T-helper 1 cell treated with Interleukin-12 subunit alpha and Interleukin-12 subunit beta and Interleukin-4 antibody, amounts not matched to agents 30 ng/mL and 1 ng/mL, for 36 hours (primary cell): ENCODE measurements around the gene CTNNA2. TPM values are rescaled to one million over a fixed set of nuclear protein-coding genes. Genes with fewer than 3 reads are reported as not detected.

Experiments used
- intact Hi-C: fragments of 100-400 bp; cut with micrococcal nuclease; formaldehyde crosslinking; loops from one replicate; pipeline ENCODE4 v1.15.1; 2024
- total RNA-seq: library from RNA; stranded (reverse); gene quantifications from 2 replicates; pipeline ENCODE4 v1.2.3, GENCODE V29; 2022

Gene CTNNA2
- total RNA-seq, 1 donor from 2014 or later = not detected

GRCh38 chr2:79975791-79976565 is 463.1 kb downstream of the CTNNA2 start:
- intact Hi-C loops = no loop called here

DNA sequence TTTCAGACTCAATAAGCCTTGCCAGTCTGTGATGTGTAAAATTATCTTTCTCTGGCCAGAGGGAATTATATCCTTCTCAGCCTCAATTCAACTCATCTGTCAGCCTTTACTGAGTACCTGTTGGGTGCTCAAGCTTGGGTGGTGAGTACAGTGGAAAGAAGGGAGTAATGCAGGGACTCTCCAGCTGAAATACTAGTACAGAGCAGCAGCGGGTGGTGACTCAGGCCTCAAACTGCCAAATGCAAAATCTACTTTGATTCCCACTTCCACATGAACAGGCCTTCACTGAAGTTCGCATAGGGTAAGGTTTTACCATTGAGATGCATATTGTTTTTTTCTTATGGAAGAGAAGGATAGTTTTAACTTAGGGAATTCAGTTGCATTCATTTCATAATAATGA is 464.9 kb downstream of the CTNNA2 start:
- intact Hi-C loops = no loop called here

GRCh38 chr2:79980116-79980515 is 467.3 kb downstream of the CTNNA2 start:
- intact Hi-C loops = no loop called here

DNA sequence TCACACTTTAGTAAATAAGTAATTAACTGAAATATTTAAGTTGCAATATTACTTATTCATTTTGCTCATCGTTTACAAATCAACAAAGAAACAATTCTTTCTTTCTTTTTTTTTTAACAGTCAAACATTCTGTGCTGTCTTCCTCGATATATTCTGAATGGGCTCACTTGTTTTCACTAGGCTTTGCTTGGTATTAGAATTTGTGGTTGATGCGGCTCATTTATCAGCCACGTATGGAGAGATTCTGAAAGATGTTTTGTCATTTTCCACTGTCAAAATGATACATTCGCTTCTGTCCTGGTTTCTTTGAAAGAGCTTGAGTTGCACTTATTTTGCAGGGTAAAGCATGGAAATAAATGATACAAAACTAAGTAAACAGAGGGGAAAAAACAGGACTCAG is 468.0 kb downstream of the CTNNA2 start:
- intact Hi-C loops = no loop called here

DNA sequence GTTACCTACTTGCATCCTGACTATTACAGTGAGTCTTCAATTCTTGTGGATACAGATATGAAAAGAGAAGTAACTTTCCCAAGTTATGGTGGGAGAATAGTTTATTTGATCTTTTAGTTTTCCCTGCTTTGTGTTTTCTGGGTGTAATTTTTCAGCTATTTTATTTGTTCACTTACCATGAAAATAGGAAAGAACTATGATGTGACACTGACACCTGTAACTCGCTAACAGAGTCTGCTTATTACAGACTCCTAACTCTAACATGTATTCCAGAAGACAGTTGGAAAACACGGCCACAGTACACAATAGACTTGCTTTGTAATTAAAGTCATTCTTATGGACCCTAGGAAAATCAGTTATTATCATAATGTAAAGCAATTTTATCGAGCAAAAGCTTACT is 468.5 kb downstream of the CTNNA2 start:
- intact Hi-C loops = no loop called here

- intact Hi-C loops = no loop called here
Measured at GRCh38 chr2:79982445-79982844, 469.6 kb downstream of the CTNNA2 start.

DNA sequence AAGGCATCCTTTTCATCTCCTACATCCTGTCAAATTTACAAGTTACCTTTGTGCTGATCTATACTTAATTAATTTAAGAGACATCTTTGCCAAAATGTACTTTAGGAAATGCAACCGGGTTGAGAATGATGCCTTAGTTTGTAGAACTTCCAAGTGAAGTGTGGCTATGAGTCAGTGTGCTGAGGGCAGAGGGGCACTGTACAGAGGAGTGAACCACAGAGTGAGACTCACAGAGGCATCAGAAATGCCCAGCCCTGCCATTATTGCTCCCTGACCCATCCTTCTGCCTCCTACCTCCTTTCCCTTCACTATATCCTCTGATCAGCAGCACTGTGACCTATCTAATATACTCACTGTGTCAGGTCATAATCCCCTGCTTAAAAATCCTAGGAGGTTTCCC is 471.6 kb downstream of the CTNNA2 start:
- intact Hi-C loops = no loop called here

- intact Hi-C loops = no loop called here
Measured at GRCh38 chr2:79985145-79985544, 472.3 kb downstream of the CTNNA2 start.

DNA sequence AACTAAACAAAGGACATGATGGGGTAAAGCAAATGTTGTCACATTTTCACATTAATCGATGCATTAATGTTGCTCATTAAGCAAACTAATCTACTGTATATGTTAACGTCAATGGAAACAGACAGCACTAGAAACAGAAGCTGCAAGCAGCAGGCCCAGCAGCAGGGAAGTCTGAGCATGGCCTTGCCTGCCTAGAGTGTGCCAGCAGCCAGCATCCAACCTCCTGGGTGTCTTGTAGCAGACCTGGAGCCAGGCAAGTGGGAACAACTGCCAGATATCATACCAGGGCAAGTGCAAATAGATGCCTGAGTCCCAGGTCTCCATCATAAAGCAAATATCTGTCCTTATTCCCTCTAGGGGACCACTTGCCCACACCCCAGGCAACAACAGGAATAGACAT is 472.7 kb downstream of the CTNNA2 start:
- intact Hi-C loops = no loop called here

DNA sequence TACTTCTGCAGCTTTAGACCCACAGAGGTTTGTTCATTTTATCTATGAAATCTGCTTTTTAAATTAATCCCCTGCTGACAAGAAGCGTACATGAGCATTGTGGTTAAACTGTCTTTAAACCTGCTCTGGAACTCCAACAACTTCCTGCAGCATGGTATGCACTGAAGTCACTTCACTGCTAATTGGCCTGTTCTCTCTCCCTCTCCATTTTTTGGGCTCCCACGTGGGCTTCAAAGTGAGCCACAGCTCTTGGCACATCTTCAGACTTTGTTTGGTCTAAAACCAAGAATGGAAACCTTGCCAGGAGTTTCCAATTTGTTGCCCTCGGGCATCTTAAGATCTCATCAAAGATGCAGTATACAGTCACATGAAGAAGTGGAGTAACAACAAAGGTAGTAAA is 480.3 kb downstream of the CTNNA2 start:
- intact Hi-C loops = no loop called here

DNA sequence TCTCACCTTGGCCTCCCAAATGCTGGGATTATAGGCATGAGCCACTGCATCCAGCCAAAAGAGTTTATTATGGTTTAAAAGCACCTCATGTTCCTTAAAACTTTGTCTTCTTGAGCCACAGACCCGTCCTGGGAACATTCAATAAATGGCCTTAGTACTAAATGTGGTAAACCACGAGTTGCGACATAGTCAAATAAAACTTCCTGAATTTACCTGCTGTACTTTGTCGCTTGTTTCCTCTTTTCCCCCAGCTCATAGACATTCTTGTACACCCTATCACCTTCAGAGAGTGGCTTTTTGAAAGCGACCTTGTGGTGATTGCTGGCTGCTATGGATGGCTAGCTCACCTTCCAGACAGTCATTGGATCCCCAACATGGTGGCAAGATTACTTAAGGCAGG is 481.3 kb downstream of the CTNNA2 start:
- intact Hi-C loops = no loop called here

- intact Hi-C loops = no loop called here
Measured at GRCh38 chr2:79994965-79995364, 482.1 kb downstream of the CTNNA2 start.

- intact Hi-C loops = no loop called here
Measured at GRCh38 chr2:79996709-79997108, 483.9 kb downstream of the CTNNA2 start.

DNA sequence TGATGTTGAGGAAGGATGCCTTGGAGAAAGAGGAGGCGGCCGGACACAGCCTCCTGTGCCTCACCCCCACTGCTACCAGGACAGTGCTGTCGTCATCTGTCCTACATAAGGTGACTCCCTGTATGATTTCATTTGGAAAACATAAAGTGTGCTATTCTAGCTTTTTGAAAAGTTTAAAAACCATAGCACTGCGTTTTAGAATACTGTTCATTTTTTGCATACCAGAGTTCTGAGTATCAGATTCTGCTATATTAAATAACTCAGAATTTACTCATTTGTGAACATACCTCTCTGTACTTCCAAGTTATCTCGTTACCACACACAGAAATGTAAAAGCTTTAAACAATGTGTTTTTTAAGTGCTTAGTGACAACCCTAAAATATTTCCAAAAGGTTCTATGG is 488.9 kb downstream of the CTNNA2 start:
- intact Hi-C loops = no loop called here

- intact Hi-C loops = no loop called here
Measured at GRCh38 chr2:80002112-80002511, 489.3 kb downstream of the CTNNA2 start.

DNA sequence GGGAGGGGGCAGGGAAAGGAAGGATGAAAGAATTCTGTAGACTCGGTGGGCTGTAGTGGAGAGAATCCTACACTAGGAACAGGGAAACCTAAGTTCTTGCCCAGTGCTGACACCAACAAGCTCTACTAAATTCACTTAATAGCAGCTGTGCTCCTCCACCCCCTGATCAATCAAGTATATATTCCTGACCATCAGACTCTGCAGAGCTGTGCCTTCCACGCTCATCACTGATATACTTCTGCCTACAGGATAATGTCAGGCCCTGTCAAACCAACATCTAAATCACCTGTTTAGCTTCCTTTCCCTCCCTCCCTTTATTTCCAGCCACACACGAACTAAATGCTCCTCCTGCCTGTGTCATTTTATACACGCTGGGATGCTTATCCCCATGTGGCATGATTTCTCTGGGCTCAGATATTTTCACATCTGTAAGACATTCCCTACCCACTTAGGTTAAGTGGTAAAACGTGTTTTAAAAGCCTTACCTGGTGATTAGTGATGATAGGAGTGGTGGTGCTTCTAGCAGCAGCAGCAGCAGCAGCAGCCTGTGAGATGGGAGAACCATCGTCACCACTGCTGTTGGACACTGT is 489.8 kb downstream of the CTNNA2 start:
- intact Hi-C loops = no loop called here

DNA sequence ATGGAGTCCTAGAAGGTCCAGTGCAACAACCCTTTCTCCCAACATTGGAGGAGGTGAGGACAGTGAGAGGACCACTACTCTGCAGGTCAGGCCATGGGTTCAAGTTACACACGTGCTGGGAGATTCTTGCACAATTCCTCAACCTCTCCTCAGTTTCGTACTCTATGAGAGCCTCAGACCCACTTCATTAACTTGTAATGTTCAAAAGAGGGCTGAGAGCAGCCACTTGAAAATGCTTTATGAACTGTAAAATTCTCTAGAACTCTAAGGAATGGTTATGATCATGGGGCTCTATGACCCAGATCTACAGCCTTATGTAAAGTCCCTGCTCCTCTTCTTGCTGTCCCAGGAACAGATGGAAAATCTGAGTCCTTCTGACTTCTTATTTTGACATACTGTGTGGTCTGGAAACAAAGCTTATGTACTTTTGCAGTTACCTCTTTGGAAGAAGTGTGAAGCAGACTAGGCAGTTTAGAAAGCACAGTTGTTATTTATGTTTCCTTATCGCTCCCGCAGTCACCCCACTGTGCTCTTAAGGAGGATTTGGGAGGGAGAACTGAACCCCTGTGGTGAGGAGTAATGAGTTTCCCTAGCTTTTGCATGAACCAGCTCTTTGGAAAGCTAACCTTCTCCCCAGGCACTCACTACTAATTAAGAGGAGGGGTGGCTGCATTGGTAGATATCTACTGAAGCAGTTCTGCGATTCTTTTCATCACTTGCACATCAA is 495.1 kb downstream of the CTNNA2 start:
- intact Hi-C loops = no loop called here

- intact Hi-C loops = no loop called here
Measured at GRCh38 chr2:80008596-80008995, 495.7 kb downstream of the CTNNA2 start.

GRCh38 chr2:80009211-80009610 is 496.4 kb downstream of the CTNNA2 start:
- intact Hi-C loops = no loop called here

DNA sequence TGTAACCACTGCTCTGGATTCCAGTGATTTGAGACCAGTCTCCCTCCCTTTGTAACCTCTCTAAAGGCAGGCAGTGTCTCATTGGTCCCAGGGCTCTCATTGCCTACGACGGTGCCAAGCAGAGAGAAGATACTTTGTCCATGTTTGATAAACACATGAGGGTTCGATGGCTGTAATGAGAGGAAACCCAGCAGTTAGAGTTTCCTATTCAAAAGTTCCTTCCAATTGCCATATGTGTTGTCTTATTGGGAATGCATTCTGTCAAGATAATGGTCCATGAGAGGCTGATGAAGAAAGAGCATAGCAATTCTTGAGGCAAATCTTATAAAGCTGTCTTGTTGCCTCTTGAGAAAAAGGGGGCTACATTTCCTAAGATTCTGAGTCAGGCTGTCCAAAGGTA is 499.2 kb downstream of the CTNNA2 start:
- intact Hi-C loops = no loop called here

- intact Hi-C loops = no loop called here
Measured at GRCh38 chr2:80014637-80015036, 501.8 kb downstream of the CTNNA2 start.

GRCh38 chr2:80016171-80016570 is 503.3 kb downstream of the CTNNA2 start:
- intact Hi-C loops = no loop called here
